ENCODE measurements around the gene MKLN1.
"Not testable (repeated sequence)": the region's sequence is repeated elsewhere in the genome, so short reads cannot be mapped to it uniquely, and the experiment has no call there.

MKLN1 gene

DNA sequence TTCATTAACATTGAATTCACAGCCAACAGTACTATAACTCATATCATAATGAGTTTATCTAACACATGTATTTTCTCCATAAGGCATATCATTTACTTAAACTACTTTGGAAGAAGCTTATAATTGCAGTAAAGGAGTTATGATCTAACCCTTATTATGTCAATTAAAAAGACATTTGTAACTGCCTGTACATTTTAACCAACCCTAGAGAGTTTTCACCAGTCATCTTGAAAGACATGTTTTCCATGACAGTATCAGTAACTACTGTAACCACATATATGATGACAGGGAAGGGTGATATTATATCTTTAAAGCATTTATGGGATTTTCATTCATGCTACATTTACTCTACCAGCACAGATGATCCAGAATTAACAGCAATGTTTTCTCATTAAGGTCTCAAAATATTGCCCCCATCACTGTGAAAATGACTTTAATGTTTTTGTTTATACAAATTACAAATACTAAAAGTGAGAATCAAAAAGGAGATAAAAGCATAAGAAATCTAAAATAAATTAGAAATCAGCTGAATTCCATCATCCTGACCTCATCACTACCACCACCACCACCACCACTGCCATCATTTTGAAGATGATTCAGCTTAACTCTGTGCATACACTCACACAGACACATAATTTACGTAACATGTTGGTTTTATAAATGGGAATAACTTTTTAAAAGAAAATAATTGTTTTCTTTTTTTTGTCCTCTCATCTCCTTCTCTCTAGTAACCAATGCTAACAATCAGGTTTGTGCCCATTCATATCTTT, 53.6 kb downstream of the MKLN1 start:
- no peak for DNase-seq
- intact Hi-C loops (cut with DNase I), result no loop called here

DNA sequence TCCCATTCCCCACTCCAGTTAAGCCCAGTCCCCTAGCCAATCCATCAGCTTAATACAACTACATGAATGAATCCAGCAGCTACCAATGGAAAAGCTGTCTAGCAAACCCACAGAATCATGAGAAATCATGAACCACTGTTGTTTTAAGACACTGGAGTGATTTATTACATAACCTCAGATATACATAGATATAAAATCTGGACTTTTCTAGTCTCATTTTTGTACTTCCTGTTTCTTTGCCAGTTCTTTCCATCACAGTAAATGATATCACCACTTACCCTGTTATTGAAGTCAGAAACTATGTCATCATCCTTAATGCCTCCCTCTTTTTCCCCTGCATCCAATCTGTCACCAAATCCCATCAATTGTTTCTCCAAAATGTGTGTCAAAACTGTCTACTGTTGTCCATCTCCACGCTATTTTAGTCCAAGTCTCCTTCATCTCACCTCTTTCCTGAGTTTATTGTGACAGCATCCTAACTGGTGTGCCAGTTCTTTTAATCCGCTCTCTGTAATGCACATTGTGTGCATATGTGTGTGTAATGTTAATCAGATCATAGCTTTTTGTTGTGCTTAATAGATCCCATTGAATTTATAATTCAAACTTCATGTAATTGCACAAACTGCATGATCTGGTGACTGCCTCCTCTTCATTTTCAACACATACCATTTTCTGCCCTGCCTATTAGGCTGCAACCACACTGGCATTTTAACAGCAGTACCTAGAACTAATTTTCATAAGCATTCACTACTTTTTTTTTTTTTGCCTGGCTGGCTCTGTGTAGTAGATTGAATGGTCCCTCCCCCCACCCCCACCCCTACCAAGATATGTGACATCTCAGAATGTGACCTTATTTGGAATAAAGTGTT, 56.0 kb downstream of the MKLN1 start:
- DNase-seq, result no peak
- intact Hi-C loops (cut with DNase I), result no loop called here

DNA sequence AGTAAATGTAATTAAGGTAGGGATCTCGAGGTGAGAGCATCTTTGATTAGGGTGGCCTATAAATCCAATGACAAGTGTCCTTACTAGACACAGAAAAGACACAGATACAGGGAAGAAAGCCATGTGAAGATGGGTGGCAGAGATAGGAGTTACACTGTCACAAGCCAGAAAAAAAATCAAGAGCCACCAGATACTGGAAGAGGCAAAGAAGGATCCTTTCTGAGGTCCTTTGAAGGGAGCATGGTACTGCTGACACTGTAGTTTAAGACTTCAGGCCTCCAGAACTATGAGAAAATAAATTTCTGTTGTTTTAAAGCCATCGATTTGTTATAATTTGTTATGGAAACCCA, 56.6 kb downstream of the MKLN1 start:
- DNase-seq, result no peak
- intact Hi-C loops (cut with DNase I), result no loop called here

DNA sequence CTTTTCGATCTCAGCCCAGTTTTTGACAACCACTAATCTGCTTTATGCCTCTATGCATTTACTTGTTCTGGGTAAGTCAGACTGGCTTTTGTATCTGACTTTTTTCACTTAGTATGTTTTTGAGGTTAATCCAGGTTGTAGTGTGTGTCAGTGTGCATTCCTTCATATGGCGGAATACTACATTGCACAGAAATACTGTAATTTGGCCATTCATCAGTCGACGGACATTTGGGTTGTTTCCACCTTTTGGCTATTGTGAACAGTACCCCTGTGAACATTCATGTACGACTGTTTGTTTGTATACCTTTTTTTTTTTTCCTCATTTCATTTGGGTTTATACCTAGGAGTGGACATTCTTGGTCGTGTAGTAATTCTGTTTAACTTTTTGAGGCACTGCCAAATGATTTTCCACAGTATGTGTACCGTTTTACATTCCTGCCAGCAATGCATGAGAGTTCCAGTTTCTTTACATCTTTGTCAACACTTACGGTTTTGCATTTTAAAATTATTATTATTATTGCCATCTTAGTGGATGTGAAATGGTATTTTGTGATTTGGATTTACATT, 57.4 kb downstream of the MKLN1 start:
- DNase-seq, result no peak
- intact Hi-C loops (cut with DNase I), result no loop called here

DNA sequence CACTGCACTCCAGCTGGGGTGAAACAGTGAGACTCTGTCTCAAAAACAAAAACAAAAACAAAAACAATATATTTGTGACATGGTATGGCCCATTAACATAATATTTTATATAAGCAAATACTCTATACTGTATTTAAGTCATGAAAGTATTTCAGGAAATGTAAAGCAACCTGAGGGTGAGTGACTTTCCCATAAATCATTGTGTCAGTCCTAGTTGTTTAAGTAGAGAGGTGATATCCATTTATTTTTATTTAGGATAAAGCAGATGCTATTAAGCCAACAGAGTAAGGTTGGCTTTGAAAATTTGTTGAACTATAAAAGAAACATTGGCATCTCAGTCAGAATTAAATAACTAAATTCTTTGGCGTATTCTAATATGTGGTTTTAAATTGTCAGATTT, 60.5 kb downstream of the MKLN1 start:
- no peak for DNase-seq
- intact Hi-C loops (cut with DNase I), result no loop called here

DNA sequence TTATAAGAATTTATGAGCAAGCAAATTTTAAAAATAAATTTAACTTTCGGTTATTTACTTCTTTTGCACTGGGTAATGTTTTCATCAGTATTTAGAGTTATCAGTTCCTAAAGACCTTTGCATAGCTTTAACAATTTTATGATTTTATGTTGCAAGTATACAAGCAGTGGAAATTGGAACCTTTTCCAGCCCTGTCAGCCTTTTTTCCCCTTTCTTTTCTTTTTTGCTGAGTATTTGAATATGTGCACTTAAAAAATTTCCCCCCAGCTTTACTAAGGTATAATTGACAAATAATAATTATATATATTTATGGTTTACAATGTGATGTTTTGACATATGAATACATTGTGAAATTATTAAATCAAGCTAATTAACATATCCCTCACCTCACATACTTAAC, 62.6 kb downstream of the MKLN1 start:
- no peak for DNase-seq
- intact Hi-C loops (cut with DNase I), result no loop called here

DNA sequence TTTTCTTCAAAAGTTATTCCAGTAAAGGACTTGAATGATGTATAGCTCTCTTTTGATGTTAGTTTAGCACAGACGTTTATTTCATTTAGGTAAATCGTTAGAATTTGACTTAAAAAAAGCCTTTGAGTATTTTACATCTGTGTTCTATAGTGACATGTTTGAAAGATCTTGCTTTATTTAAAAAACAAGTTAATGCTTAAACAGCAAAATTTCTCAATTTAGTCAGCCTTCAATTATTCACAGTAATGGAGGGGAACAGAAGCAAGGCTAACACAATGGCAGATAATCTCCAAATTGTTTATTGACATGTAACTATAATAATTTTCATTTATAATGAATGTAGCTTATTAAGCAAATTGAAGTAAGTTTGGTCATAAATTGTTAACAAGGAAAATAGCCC, 63.5 kb downstream of the MKLN1 start:
- DNase-seq, result no peak
- intact Hi-C loops (cut with DNase I), result no loop called here

DNA sequence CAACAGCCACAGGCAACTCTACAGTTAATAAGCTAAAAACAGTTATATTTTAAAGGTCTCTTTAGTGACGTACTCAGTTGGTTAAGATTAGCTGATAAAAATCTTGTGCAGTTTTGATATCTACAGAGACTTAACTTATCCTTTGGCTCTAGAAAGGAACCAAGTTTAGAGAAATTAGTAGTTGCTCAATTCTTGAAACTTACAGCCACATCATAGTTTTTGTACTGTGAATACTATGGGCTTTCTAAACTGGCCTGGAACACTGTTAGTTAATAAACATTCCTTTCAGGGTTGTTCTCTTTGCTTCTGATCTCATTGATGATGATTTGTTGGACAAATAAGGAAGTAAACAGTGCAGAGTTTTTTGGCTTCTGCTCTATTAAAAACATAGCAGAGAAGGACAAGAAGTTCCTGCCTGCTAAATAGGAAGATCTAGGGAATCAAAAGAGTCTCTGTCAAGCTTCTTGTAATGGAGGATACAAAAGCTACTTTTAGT, 73.1 kb downstream of the MKLN1 start:
- DNase-seq, result no peak
- intact Hi-C loops (cut with DNase I), result no loop called here

DNA sequence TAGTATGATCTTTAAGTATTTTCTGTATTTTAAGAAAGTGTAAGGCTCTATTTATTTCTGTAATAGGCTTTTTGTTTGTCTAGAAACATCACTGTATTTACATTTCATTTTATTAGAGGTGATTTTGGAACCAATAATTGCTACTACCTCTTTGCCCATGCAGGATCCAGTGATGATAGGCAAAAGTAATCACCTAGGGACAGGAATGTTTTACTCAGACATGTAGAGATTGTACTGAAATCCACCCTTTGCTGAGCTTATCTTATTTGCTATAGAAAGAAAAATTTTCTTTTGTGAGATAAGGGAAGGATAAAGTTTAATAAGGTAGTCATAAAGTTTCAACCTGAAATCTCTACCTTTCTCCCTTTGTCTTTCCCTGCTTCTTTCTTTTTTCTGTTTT, 73.5 kb downstream of the MKLN1 start:
- DNase-seq, result no peak
- intact Hi-C loops (cut with DNase I), result no loop called here

DNA sequence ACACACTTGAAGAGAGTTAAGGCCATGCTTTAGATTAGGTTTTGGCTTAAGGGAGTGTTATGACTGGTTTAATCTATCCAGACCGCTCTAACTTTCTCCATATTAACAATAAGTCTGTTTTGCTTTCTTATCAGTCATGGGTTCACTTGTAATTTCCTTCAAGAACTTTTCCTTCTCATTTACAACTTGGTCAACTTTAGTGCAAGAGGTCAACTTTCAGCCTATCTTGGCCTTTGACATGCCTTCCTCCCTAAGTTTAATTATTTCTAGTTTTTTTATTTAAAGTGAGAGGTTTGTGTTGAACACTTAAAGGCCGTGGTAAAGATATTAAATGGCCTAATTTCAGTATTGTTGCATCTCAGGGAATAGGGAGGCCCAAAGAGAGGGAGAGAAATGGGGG, 75.6 kb downstream of the MKLN1 start:
- DNase-seq, result no peak
- intact Hi-C loops (cut with DNase I), result no loop called here

DNA sequence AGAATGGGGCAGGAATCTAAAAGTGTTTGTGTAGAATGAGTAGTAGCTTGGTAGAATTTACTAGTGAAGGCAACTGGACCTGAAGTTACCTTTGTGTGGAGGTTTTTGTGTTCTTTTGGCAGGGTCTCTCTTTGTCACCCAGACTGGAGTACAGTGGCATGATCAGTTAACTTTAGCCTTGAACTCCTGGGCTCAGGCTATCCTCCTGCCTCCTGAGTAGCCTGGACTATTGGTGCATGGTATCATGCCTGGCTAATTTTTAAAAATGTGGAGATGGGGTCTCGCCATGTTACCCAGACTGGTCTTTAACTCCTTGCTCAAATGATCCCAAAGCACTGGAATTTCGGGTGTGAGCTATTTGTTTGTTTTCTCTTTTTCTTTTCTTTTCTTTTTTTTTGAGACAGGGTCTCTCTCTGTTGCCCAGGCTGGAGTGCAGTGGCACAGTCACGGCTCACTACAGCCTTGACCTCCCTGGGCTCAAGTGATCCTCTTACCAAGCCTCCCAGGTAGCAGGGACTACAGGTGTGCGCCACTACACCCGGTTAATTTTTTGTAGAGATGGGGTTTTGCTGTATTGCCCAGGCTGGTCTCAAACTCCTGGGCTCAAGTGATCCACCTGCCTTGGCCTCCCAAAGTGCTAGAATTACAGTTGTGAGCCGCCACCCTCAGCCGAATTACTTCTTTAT, 76.7 kb downstream of the MKLN1 start:
- intact Hi-C loops (cut with DNase I), result no loop called here

DNA sequence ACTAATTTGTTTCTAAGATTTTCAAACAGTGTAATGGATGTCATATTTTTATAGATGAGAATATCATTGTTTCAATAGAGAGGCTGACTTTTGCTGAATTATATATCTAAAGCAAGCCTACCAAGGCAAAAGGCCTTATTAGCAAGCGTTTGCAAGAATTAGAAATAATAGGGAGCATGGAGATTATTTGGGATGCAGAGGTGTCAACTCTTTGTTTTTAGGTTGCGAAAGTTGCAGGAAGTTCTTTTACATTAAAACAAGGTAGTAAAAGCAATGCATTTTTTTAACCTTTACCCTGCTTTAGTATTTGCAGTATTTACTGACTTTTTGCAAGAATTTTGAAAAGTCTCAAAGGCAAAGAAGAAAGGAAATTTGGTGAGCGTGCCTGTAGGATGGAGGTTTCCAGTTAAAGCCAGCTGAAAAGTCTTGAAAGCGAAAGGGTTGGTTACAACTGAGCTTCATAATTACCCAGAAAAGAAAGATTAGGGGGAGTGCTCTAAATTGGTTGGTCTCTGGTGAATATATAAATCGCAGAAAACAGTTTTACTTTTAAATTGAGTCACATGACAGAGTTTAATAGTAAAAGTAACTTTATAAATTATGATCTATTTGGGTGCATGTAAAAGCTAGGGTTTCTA, 81.6 kb downstream of the MKLN1 start:
- intact Hi-C loops (cut with DNase I), result no loop called here
- DNase-seq, result no peak

More for the DNA sequence above, 76.7 kb downstream of the MKLN1 start:
- no peak for DNase-seq

DNA sequence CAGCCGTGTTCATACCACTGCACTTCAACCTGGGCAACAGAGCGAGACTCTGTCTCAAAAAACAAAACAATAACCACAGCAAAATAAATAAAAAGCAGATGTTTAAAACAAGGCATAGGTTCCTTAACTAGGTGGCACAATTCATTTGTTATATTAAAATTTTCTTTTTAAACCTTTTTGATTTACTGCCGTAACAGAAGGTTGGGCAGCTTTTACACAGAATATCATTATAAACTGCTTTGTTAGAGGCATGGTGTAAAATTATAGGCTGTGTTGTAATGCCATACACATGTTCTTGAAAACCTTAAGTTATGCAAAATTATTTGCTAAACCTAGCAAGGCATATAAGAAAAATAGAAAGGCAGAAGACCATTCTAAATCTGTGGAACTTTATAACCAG, 84.4 kb downstream of the MKLN1 start:
- intact Hi-C loops (cut with DNase I), result no loop called here
- DNase-seq, result no peak

DNA sequence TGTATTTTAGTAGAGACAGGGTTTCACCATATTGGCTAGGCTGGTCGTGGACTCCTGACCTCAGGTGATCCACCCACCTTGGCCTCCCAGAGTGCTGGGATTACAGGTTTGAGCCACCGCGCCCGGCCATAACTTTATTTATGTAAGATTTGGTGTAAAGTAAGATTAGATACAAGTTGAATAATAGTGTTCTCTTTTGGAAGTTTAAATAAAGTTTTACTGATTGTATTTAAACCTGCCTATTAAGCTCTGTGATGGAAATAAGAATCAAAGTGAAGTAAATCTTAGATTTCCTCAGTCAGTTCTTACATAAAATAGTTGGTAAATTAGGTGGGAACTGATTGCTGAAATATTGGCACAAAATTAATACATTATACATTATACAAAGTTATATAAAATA, 86.0 kb downstream of the MKLN1 start:
- intact Hi-C loops (cut with DNase I), result no loop called here
- DNase-seq, result no peak

DNA sequence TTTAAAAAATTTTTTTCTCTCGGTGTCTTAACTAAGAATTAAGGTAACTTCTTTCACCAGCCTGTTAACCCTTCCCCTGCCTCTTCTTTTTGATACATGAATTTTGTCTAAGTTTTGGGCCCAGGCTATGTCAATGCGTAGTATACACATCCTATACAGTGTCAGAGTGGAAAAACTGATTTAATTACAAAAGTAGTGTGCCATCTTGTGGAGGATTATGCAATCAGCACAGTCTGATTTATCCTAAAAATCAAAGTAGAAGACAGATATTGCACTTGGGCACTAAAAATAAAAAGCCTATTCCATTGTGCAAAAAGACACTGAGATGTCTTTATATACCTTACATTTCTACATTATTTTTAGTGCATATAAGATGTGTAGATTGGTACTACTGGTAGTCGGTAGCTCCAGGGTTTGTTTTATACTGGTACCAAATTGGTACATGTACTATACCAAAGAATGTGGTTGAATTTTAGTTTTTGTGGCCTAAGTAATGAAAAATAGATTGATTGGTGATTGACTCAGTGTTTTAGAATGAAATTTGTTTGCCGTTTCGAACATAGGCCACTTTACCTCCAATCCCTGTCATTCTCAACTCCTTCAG, 96.6 kb downstream of the MKLN1 start:
- intact Hi-C loops (cut with DNase I), result loop anchor here (10.0 kb wide), 3 partner anchors 100 to 530 kb away; partner anchors contain the start of gene MKLN1
- peak in 8 of 42 donors; percentile 9 to 62 (median 30) for DNase-seq

DNA sequence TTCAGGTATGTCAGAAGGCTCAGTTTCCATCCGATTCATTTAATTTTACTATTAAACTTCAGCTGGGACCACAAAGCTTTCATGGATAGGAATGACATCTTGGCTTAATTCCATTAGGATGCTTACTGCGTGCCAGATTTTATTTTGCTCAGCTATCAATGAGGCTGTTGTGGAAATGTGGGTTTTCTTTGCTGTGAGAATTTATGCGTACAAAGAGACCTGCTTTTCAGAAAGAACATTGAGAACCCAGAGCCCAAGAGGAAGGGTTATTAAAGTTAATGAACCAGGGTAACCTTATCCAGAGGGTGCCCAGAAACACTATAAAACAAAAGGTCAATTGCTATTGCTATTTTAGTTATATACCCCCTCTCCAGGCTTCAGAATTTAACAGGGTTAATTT, 98.3 kb downstream of the MKLN1 start:
- intact Hi-C loops (cut with DNase I), result loop anchor here (10.0 kb wide), 3 partner anchors 101 to 531 kb away; partner anchors contain the start of gene MKLN1
- peak in 14 of 42 donors; percentile 9 to 71 (median 44) for DNase-seq

DNA sequence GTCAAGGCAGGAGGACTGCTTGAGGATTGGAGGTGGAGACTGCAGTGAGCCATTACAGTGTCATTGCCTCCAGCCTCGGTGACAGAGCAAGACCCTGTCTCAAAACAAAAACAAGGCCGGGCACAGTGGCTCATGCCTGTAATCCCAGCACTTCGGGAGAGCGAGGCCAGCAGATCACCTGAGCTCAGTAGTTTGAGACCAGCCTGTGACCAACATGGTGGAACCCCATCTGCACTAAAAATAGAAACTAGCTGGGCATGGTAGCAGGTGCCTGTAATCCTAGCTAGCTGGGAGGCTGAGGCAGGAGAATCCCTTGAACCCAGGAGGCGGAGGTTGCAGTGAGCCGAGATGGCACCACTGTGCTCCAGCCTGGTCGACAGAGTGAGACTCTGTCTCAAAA, 103.2 kb downstream of the MKLN1 start:
- intact Hi-C loops (cut with DNase I), result loop anchor here (10.0 kb wide), 1 partner anchor 326 kb away; no protein-coding TSS in a partner anchor
- DNase-seq, result not testable (repeated sequence)

DNA sequence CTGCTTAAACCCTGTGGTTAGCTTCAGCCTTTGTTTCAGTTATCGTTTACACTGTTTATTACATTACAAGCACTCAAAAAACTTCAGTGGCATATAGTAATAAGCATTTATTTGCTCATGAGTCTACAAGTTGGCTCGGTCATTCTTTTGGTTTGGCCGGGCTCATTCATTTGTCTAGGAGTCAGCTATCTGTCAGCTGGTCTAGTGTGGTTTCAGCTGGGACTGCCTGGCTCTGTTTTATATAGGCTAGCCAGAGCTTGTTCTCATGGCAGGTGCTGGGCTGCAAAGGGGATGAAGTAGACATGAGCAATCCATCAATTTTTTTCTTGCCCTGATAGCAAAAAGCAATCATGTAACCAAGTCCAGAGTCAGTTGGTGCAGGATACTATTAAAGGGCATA, 103.6 kb downstream of the MKLN1 start:
- intact Hi-C loops (cut with DNase I), result loop anchor here (10.0 kb wide), 1 partner anchor 326 kb away; no protein-coding TSS in a partner anchor
- peak; percentile 14 to 90 (median 70) for DNase-seq

Data from head of caudate nucleus (tissue), 42 donors.